ENCODE results near the gene AGGF1.
"Not testable (repeated sequence)": the region's sequence is repeated elsewhere in the genome, so short reads cannot be mapped to it uniquely, and the experiment has no call there.

AGGF1 gene

GRCh38 chr5:77103457-77103856 is 73.3 kb downstream of the AGGF1 start:
- no peak for TF ChIP-seq CTCF (conservative IDR thresholded peaks at IDR 0.05; ENCODE audit: low read depth, low read length)
- Histone ChIP-seq H3K79me2 (ENCODE audit: insufficient read depth, low read depth) (no peaks in the 10 kb centered on the region), H3K4me2 (no peak overlapping the region), H3K27me3 (ENCODE audit: insufficient read depth, low read depth) (no peaks in the 10 kb centered on the region), H3K4me1 (ENCODE audit: low read depth, poor library complexity, severe bottlenecking) (no peaks in the 10 kb centered on the region), H3K9ac (no peak overlapping the region), H3K27ac (no peak overlapping the region), H3K4me3 (IDR thresholded peaks at IDR 0.05; ENCODE audit: insufficient read depth, low read depth, low read length) (no peak overlapping the region), H3K36me3 (ENCODE audit: insufficient read depth) (no peaks in the 10 kb centered on the region), H2AFZ (ENCODE audit: low read depth) (no peak overlapping the region), H4K20me1 (ENCODE audit: insufficient read depth) (no peaks in the 10 kb centered on the region)

- no peak overlapping the region for H3K27ac ChIP-seq
- no peak overlapping the region for H2AFZ ChIP-seq (ENCODE audit: low read depth)
- H4K20me1 ChIP-seq (ENCODE audit: insufficient read depth): no peaks in the 10 kb centered on the region
- no peak overlapping the region for H3K4me3 ChIP-seq (IDR thresholded peaks at IDR 0.05; ENCODE audit: insufficient read depth, low read depth, low read length)
- no peaks in the 10 kb centered on the region for H3K79me2 ChIP-seq (ENCODE audit: insufficient read depth, low read depth)
- H3K27me3 ChIP-seq (ENCODE audit: insufficient read depth, low read depth): no peaks in the 10 kb centered on the region
- TF ChIP-seq CTCF (conservative IDR thresholded peaks at IDR 0.05; ENCODE audit: low read depth, low read length): no peak
- no peaks in the 10 kb centered on the region for H3K36me3 ChIP-seq (ENCODE audit: insufficient read depth)
- no peak overlapping the region for H3K4me2 ChIP-seq
- H3K9ac ChIP-seq: no peak overlapping the region
- no peaks in the 10 kb centered on the region for H3K4me1 ChIP-seq (ENCODE audit: low read depth, poor library complexity, severe bottlenecking)
Observed at GRCh38 chr5:77104813-77105212, 74.6 kb downstream of the AGGF1 start.

- not testable (repeated sequence) for H3K79me2 ChIP-seq (ENCODE audit: insufficient read depth, low read depth); H3K9ac ChIP-seq; H3K4me3 ChIP-seq (IDR thresholded peaks at IDR 0.05; ENCODE audit: insufficient read depth, low read depth, low read length); H4K20me1 ChIP-seq (ENCODE audit: insufficient read depth); H3K36me3 ChIP-seq (ENCODE audit: insufficient read depth); H3K4me2 ChIP-seq; H3K4me1 ChIP-seq (ENCODE audit: low read depth, poor library complexity, severe bottlenecking); H3K27ac ChIP-seq; H3K27me3 ChIP-seq (ENCODE audit: insufficient read depth, low read depth); H2AFZ ChIP-seq (ENCODE audit: low read depth)
Observed at GRCh38 chr5:77107035-77107434, 76.8 kb downstream of the AGGF1 start.
